AG10803 (cell line): ENCODE measurements around the gene KIAA1549.

ENCODE experiments used
- DNase-seq: peaks from one replicate; pipeline ENCODE4 v3.0.0; 2010; ENCODE audit warnings: low read depth
- H3K4me3 ChIP-seq: 2 replicates; pipeline ENCODE4 v1.5.1; 2011; ENCODE audit warnings: mild to moderate bottlenecking, low read length, control low read depth
- TF ChIP-seq, protein P1 (sequence below): conservative IDR thresholded peaks from 2 replicates; pipeline ENCODE4 v1.5.1; 2011; ENCODE audit warnings: mild to moderate bottlenecking, low read length, control low read depth, inconsistent platforms

The KIAA1549 gene

DNA sequence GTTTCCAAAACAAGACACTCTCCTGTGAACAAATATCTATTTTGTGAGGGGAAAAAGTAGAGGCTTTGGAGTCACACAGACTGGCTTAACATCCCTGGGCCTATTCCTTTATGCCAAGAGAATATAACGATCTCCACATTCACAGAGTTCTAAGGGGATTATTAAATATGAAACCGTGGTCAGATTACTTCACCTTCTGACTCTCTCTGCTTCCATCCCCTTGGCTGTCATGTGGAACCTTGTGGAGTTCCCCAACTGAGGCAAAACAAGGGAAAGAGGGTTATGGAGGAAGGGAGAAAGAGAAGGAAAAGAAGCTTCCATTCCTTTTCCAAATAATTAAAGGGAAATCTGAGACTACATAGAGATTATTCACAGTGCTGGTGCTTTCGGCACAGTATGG lies 127.7 kb downstream of the KIAA1549 start:
- H3K4me3 ChIP-seq: no peak overlapping the region
- TF ChIP-seq, protein P1, sequence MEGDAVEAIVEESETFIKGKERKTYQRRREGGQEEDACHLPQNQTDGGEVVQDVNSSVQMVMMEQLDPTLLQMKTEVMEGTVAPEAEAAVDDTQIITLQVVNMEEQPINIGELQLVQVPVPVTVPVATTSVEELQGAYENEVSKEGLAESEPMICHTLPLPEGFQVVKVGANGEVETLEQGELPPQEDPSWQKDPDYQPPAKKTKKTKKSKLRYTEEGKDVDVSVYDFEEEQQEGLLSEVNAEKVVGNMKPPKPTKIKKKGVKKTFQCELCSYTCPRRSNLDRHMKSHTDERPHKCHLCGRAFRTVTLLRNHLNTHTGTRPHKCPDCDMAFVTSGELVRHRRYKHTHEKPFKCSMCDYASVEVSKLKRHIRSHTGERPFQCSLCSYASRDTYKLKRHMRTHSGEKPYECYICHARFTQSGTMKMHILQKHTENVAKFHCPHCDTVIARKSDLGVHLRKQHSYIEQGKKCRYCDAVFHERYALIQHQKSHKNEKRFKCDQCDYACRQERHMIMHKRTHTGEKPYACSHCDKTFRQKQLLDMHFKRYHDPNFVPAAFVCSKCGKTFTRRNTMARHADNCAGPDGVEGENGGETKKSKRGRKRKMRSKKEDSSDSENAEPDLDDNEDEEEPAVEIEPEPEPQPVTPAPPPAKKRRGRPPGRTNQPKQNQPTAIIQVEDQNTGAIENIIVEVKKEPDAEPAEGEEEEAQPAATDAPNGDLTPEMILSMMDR: no peak
- DNase-seq: no peak

DNA sequence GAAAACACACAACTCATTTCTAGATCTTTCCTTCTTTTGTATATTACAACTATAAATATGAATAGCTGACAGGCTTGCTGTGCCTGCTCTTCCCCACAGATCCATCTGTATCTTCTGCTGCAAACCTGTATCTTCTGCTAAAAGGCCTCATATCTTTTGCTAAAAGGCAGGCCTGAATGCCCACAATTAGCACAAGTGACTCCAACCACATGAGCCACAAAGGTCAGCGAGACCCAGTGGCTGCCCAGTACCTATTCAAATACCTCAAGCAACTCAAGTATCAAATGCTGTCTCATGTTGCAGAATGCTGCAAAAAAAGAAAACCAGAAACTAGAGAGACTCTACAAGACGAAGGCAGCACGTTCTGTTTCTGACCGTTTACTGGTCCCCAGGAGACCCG lies 128.7 kb downstream of the KIAA1549 start:
- H3K4me3 ChIP-seq: no peak overlapping the region
- TF ChIP-seq, protein P1: no peak
- DNase-seq: no peak

DNA sequence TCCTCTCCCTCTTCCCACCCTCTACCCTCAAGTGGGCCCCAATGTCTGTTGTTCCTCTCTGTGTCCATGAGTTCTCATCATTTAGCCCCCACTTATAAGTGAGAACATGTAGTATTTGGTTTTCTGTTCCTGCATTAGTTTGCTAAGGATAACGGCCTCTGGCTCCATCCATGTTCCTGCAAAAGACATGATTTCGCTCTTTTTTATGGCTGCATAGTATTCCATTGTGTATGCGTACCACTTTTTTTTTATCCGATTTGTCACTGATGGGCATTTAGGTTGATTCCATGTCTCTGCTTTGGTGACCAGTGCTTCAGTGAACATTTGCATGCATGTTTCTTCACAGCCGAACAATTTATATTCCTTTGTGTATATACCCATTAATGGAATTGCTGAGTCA lies 131.5 kb downstream of the KIAA1549 start:
- TF ChIP-seq, protein P1: no peak
- DNase-seq: no peak
- H3K4me3 ChIP-seq: no peak overlapping the region

DNA sequence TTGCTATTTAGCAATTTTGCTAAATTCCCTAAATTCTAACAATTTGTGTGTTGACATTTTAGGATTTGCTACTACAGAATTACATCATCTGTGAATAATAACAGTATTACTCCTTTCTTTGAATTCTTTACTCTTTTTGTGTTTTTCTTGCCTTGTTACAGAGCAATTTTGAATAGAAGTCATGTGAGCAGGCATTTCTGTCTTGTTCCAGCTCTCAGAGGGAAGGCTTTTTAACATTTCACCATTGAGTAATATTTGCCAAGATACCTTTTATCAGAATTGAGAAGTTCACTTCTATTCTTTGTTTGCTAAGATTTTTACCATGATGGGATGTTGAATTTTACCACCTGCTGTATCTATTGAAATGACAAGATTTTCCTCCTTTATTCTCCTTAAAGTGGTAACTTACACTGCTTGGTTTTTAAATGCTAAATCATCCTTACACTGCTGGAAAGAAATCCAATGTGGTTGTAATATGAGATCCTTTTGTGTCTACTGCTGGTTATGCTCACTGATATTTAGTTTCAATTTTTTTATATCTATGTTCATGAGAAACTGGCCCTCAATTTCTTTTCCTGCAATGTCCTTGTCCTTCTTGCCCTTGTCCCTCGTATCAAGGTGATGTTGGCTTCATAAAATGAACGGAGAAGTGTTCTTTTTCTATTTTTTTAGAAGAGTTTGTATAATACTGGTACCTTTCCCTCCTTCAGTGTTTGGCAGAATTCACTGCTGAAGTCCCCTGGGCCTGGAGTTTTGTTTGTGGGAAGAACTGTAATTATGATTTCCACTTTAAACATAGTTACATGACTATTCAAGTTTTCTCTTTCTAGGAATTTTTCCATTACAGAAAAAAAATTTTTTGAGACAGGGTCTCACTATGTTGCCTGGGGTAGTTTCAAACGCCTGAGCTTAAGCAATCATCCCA lies 132.9 kb downstream of the KIAA1549 start:
- TF ChIP-seq, protein P1: no peak
- no peak overlapping the region for H3K4me3 ChIP-seq
- peak; percentile 6 for DNase-seq

DNA sequence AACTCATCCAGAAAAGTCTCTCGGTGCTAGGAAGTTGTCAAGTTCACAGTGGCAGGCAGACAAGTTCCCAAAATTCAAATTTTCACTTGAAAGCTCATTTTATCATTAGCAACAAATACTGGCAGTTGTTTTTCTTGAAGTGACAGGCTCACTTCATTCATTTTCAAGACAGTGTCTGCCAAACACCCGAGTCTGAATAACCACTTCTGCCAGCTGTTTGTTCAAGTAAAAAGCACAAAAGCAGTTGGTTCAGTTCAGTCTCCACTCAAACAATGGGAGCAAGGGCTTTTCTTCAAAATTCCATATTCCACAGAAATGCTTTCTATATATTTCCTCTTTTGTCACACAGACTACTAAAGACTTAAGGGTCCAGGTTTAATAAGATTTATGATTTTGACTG lies 135.5 kb downstream of the KIAA1549 start:
- TF ChIP-seq, protein P1: no peak
- DNase-seq: no peak
- no peak overlapping the region for H3K4me3 ChIP-seq

DNA sequence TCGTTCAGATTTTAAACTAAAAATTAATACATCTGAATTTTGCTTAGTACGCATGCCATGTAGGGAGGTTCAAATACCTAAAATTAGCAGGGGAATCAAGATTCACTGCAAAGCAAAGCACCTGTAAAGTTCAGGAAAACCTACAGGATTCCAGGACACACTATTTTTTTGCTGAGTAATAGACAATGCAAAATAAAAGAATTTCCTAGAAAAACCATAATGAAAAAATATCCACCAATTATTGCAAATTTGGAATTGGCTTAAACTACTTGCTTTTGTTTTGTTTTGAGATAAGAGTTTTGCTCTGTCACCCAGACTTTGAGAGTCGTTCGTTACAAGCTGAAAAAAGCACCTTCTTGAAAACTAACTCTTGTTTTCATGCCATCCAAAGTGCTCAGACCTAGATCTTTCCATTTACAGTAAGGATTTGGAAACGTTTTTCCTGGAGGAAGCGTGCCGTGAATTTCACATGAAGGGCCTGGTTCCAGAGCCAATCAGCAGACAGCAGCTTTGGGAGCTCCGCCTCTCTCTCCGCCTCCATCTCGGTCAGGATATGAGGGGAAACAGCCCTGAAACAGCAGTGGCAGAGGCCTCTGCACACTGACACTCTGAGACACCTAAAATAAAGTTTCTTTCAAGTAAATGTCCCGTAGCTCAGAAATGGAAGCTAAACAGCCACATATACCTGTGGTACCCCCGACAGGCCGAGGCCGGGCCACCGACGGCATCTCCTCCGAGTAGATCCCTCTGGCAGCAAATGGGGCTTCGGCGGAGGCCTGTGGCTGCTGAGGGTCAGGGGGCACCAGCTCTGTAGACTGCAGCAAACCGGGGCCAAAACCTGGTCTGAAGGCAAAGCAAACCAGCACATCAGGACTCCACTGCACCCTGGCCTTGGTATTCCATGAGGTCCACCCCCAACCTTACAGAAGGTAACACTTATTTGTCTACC lies 137.3 kb downstream of the KIAA1549 start:
- no peak for DNase-seq
- TF ChIP-seq, protein P1: no peak
- no peak overlapping the region for H3K4me3 ChIP-seq
